GM23248 (cell line): ENCODE measurements around the gene ARHGAP45. TPM values are rescaled to one million over a fixed set of nuclear protein-coding genes. Genes with fewer than 3 reads are reported as not detected.
A peak's percentile ranks its signal among the peaks of the same experiment; 100 is the strongest.

Experiments
- DNase-seq: peaks from one replicate; pipeline ENCODE4 v3.0.0-alpha.2; 2015
- H2AFZ ChIP-seq: fragments of 200-600 bp; sonication (generic); 2 replicates; pipeline ENCODE4 v1.6.1; 2016; ENCODE audit warnings: antibody characterized with exemption
- H3F3A ChIP-seq: fragments of 200-600 bp; sonication (generic); 2 replicates; pipeline ENCODE4 v1.6.1; 2016; ENCODE audit warnings: mild to moderate bottlenecking, antibody characterized with exemption, mixed run types; ENCODE audit not compliant: insufficient read depth
- H3K27ac ChIP-seq: fragments of 200-600 bp; sonication (generic); 2 replicates; pipeline ENCODE4 v1.5.1; 2016; ENCODE audit warnings: mild to moderate bottlenecking
- H3K27me3 ChIP-seq: fragments of 200-600 bp; sonication (generic); replicated peaks from 2 replicates; pipeline ENCODE4 v1.6.1; 2016; ENCODE audit warnings: mild to moderate bottlenecking; ENCODE audit not compliant: insufficient read depth
- H3K36me3 ChIP-seq: fragments of 200-600 bp; sonication (generic); 2 replicates; pipeline ENCODE4 v1.6.1; 2016; ENCODE audit warnings: low read depth, mild to moderate bottlenecking
- H3K4me1 ChIP-seq: fragments of 200-600 bp; sonication (generic); 2 replicates; pipeline ENCODE4 v1.6.1; 2016; ENCODE audit warnings: mild to moderate bottlenecking; ENCODE audit not compliant: insufficient read depth
- H3K4me2 ChIP-seq: fragments of 200-600 bp; sonication (generic); one replicate; pipeline ENCODE4 v1.6.1; 2016; ENCODE audit warnings: mild to moderate bottlenecking; ENCODE audit not compliant: unreplicated experiment
- H3K4me3 ChIP-seq: fragments of 200-600 bp; sonication (generic); 2 replicates; pipeline ENCODE4 v1.5.1; 2016; ENCODE audit warnings: mild to moderate bottlenecking
- H3K79me2 ChIP-seq: fragments of 200-600 bp; sonication (generic); 2 replicates; pipeline ENCODE4 v1.6.1; 2016; ENCODE audit warnings: mild to moderate bottlenecking; ENCODE audit not compliant: insufficient read depth
- H3K9ac ChIP-seq: fragments of 200-600 bp; sonication (generic); 2 replicates; pipeline ENCODE4 v1.6.1; 2016; ENCODE audit warnings: mild to moderate bottlenecking
- H3K9me2 ChIP-seq: fragments of 200-600 bp; sonication (generic); 2 replicates; pipeline ENCODE4 v1.6.1; 2016; ENCODE audit warnings: mixed run types, mild to moderate bottlenecking, moderate library complexity; ENCODE audit not compliant: insufficient read depth
- H3K9me3 ChIP-seq: fragments of 200-600 bp; sonication (generic); one replicate; pipeline ENCODE4 v1.6.1; 2017; ENCODE audit warnings: low read depth
- H4K20me1 ChIP-seq: fragments of 200-600 bp; sonication (generic); 2 replicates; pipeline ENCODE4 v1.6.0; 2016; ENCODE audit not compliant: insufficient read depth
- EZH2 ChIP-seq: fragments of 200-600 bp; sonication (generic); IDR thresholded peaks from 2 replicates; pipeline ENCODE4 v1.6.1; 2018; ENCODE audit warnings: antibody characterized with exemption, mild to moderate bottlenecking; ENCODE audit not compliant: insufficient read depth, poor library complexity, severe bottlenecking
- EZH2phosphoT487 ChIP-seq: fragments of 200-600 bp; sonication (generic); IDR thresholded peaks from 2 replicates; pipeline ENCODE4 v1.6.1; 2018; ENCODE audit warnings: antibody characterized with exemption, moderate library complexity, mild to moderate bottlenecking, low read depth; ENCODE audit not compliant: insufficient read depth
- WGBS, 2 experiments: methylation state at CpG; one replicate each; pipeline ENCODE4 v1.1.6; 2015 to 2017; ENCODE audit warnings: low lambda C conversion rate in 2 of 2, low coverage in 1 of 2; ENCODE audit errors: missing lambda C conversion rate in 2 of 2; 5-methylcytosine and 5-hydroxymethylcytosine counted together
- in situ Hi-C: fragments of 300-500 bp; cut with MboI; formaldehyde crosslinking; loops from 2 replicates; pipeline ENCODE4 v1.15.0; 2020
- polyA plus RNA-seq: library from polyadenylated mRNA; unstranded; fragments of >200 nt; fragmentation: Nextera tagmentation; extraction: Ambion mirVana; gene quantifications from 2 replicates; pipeline ENCODE4 v1.2.1, GENCODE V29; 2016
- total RNA-seq: library from RNA; depleted of rRNA; stranded (reverse); fragments of >200 nt; shearing (Covaris generic); gene quantifications from 2 replicates; pipeline ENCODE4 v1.2.3, GENCODE V29; 2014

ARHGAP45 gene
- total and polyA plus RNA-seq, 2 experiments from 2014 or later, result 3.5 to 6.3 TPM

- Histone ChIP-seq H3K9me3 (no peaks in the 10 kb centered on the region), H3K27ac (peak overlapping the region; percentile 21), H3K4me1 (no peaks in the 10 kb centered on the region; the same call in 1 of the 2 replicates), H3K9ac (peak overlapping the region; percentile 37; the same call in 1 of the 2 replicates), H3K4me2 (peak overlapping the region; percentile 84), H3K9me2 (no peaks in the 10 kb centered on the region), H3K36me3 (no peaks in the 10 kb centered on the region; the same call in 1 of the 2 replicates), H3K4me3 (peak overlapping the region; percentile 68; the same call in 1 of the 2 replicates), H3K27me3 (no peaks in the 10 kb centered on the region), H2AFZ (no peak overlapping the region), H3F3A (peaks cover 32% of the 10 kb centered on the region), H4K20me1 (no peaks in the 10 kb centered on the region), H3K79me2 (peaks cover 11% of the 10 kb centered on the region)
- DNase-seq, result peak; percentile 45
- TF ChIP-seq EZH2, result no peak
- TF ChIP-seq EZH2phosphoT487, result no peak
- WGBS, 2 experiments, result 56 to 61% methylated on average over 20 to 22 of the region's 22 CpGs
- in situ Hi-C loops, result no loop called here
Observed at GRCh38 chr19:1038978-1039645, 27.9 kb upstream of the ARHGAP45 start.

GRCh38 chr19:1039646-1040475 lies 27.1 kb upstream of the ARHGAP45 start, which contains the start of gene ABCA7:
TSS of gene ABCA7 (plus strand) at chr19:1040107. CDS start at chr19:1041362, 1,255 bp downstream.
- Histone ChIP-seq H3K27ac (peak within 1 kb of the TSS; percentile 21), H3K9ac (peak within 1 kb of the TSS; percentile 50), H4K20me1 (no peaks in the 10 kb centered on the region), H3K4me3 (peak within 1 kb of the TSS; percentile 68), H3K9me3 (no peaks in the 10 kb centered on the region), H3K79me2 (peaks cover 11% of the 10 kb centered on the region), H3K27me3 (no peaks in the 10 kb centered on the region), H3K4me1 (no peaks in the 10 kb centered on the region; the same call in 1 of the 2 replicates), H3K9me2 (no peaks in the 10 kb centered on the region), H3K4me2 (peak within 1 kb of the TSS; percentile 84), H3K36me3 (no peaks in the 10 kb centered on the region; the same call in 1 of the 2 replicates), H2AFZ (0 out of 2 replicates have a peak within 1 kb of the TSS, but pooled peaks have one; percentile 60), H3F3A (peaks cover 32% of the 10 kb centered on the region)
- TF ChIP-seq EZH2phosphoT487 (no peak), EZH2 (no peak)
- WGBS, 2 experiments, result 1 to 3% methylated on average over 56 of the region's 56 CpGs
- in situ Hi-C loops, result no loop called here
- peak; percentile 98 for DNase-seq

- Histone ChIP-seq H3K79me2 (peaks cover 4% of the 10 kb centered on the region; the same call in 1 of the 2 replicates), H3K36me3 (no peaks in the 10 kb centered on the region; the same call in 1 of the 2 replicates), H2AFZ (peak overlapping the region; percentile 60), H3K9ac (peak overlapping the region; percentile 50), H3K27ac (no peak overlapping the region), H3K4me1 (no peaks in the 10 kb centered on the region; the same call in 1 of the 2 replicates), H3F3A (peaks cover 32% of the 10 kb centered on the region), H3K9me3 (no peaks in the 10 kb centered on the region), H4K20me1 (no peaks in the 10 kb centered on the region), H3K9me2 (no peaks in the 10 kb centered on the region), H3K27me3 (no peaks in the 10 kb centered on the region), H3K4me3 (peak overlapping the region; percentile 68), H3K4me2 (peak overlapping the region; percentile 84)
- peak; percentile 93 for DNase-seq
- in situ Hi-C loops, result no loop called here
- TF ChIP-seq EZH2phosphoT487 (no peak), EZH2 (no peak)
- WGBS, 2 experiments, result 3 to 4% methylated on average over 27 of the region's 27 CpGs
Observed at GRCh38 chr19:1040476-1041271, 26.3 kb upstream of the ARHGAP45 start.
